ENCODE data around the gene ZNF57. TPM values are rescaled to one million over a fixed set of nuclear protein-coding genes. Genes with fewer than 3 reads are reported as not detected.
"Not testable (repeated sequence)": the region's sequence is repeated elsewhere in the genome, so short reads cannot be mapped to it uniquely, and the experiment has no call there.

Gene ZNF57
- total and polyA plus RNA-seq, 4 donors: 4.0 to 5.5 (median 4.5) TPM

- DNase-seq (no peak), ATAC-seq (ENCODE audit: insufficient read depth, low FRiP score) (no peak)
- Histone ChIP-seq H3K36me3 (ENCODE audit: control insufficient read depth in 4 of 4, insufficient read depth in 4 of 4, low read length in 4 of 4) (no peaks in the 10 kb centered on the region), H3K27me3 (ENCODE audit: control insufficient read depth in 3 of 3, insufficient read depth in 3 of 3, low read length in 2 of 3) (no peaks in the 10 kb centered on the region), H3K9ac (ENCODE audit: insufficient read depth in 1 of 2, low read length in 2 of 2) (no peak overlapping the region), H3K9me3 (ENCODE audit: control insufficient read depth in 4 of 4, insufficient read depth in 3 of 4, low read length in 3 of 4) (peaks cover 0 to 3% (median 2%) of the 10 kb centered on the region in 4 donors), H3K4me1 (ENCODE audit: control insufficient read depth in 5 of 5, insufficient read depth in 5 of 5, low read length in 5 of 5) (peaks cover 0 to 1% (median 0%) of the 10 kb centered on the region in 5 donors), H3K4me3 (no peak overlapping the region), H3K27ac (ENCODE audit: low read depth in 1 of 2, low read length in 1 of 2) (no peak overlapping the region)
- TF ChIP-seq, protein P1, sequence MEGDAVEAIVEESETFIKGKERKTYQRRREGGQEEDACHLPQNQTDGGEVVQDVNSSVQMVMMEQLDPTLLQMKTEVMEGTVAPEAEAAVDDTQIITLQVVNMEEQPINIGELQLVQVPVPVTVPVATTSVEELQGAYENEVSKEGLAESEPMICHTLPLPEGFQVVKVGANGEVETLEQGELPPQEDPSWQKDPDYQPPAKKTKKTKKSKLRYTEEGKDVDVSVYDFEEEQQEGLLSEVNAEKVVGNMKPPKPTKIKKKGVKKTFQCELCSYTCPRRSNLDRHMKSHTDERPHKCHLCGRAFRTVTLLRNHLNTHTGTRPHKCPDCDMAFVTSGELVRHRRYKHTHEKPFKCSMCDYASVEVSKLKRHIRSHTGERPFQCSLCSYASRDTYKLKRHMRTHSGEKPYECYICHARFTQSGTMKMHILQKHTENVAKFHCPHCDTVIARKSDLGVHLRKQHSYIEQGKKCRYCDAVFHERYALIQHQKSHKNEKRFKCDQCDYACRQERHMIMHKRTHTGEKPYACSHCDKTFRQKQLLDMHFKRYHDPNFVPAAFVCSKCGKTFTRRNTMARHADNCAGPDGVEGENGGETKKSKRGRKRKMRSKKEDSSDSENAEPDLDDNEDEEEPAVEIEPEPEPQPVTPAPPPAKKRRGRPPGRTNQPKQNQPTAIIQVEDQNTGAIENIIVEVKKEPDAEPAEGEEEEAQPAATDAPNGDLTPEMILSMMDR (IDR thresholded peaks at IDR 0.05; ENCODE audit: control extremely low read depth, extremely low read depth): no peak
- WGBS, 2 donors: 80 to 83% methylated on average over 8 of the region's 8 CpGs
These were observed 4.0 kb upstream of the ZNF57 start for GRCh38 chr19:2896694-2897093.

DNA sequence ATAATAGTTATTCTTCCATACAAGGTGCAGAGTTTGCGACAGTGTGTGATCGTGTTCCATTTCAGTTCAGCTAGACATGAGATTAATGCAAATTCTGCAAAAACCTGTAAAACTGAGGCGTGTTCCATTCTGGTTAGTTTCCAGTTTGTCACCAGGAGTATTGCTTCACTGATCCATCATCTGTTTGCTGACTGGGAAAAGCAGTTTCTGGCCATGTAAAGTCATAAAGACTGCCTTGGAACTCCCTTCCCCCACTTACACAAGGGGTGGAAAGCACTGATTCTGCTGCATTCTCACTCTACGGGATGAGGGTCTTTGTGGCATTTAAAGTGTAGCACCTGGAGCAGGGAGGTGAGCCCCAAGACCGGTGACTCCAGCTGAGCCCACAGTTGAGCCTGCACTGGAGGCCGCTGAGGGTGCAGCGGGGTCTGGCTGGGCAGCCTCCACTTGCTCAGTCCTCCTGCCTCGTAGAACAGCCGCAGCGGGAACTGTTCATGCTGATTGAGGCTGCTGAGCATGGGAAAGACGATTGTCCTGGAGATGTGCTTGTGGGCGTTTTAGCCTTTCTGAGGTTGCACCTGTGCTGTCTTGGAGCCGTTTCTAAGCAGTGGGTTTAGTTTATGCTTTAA, 2.0 kb downstream of the ZNF57 start:
- TF ChIP-seq, protein P1 (IDR thresholded peaks at IDR 0.05; ENCODE audit: control extremely low read depth, extremely low read depth): no peak
- Histone ChIP-seq H3K9me3 (ENCODE audit: control insufficient read depth in 4 of 4, insufficient read depth in 3 of 4, low read length in 3 of 4) (no peaks in the 10 kb centered on the region), H3K4me1 (ENCODE audit: control insufficient read depth in 5 of 5, insufficient read depth in 5 of 5, low read length in 5 of 5) (peaks cover 0 to 6% (median 0%) of the 10 kb centered on the region in 5 donors), H3K9ac (ENCODE audit: insufficient read depth in 1 of 2, low read length in 2 of 2) (no peak overlapping the region), H3K27me3 (ENCODE audit: control insufficient read depth in 3 of 3, insufficient read depth in 3 of 3, low read length in 2 of 3) (no peaks in the 10 kb centered on the region), H3K27ac (ENCODE audit: low read depth in 1 of 2, low read length in 1 of 2) (peak overlapping the region in 1 of 2 donors; percentile 1), H3K4me3 (no peak overlapping the region), H3K36me3 (ENCODE audit: control insufficient read depth in 4 of 4, insufficient read depth in 4 of 4, low read length in 4 of 4) (peaks cover 0 to 2% (median 0%) of the 10 kb centered on the region in 4 donors)
- ATAC-seq (ENCODE audit: insufficient read depth, low FRiP score) (no peak), DNase-seq (no peak)
- 84 to 92% methylated on average over 13 of the region's 13 CpGs for WGBS, 2 donors

GRCh38 chr19:2903326-2903725, 2.6 kb downstream of the ZNF57 start:
- DNase-seq; H3K4me1 ChIP-seq (ENCODE audit: control insufficient read depth in 5 of 5, insufficient read depth in 5 of 5, low read length in 5 of 5); H3K9ac ChIP-seq (ENCODE audit: insufficient read depth in 1 of 2, low read length in 2 of 2); ATAC-seq (ENCODE audit: insufficient read depth, low FRiP score); H3K27me3 ChIP-seq (ENCODE audit: control insufficient read depth in 3 of 3, insufficient read depth in 3 of 3, low read length in 2 of 3); H3K4me3 ChIP-seq; H3K36me3 ChIP-seq (ENCODE audit: control insufficient read depth in 4 of 4, insufficient read depth in 4 of 4, low read length in 4 of 4); H3K27ac ChIP-seq (ENCODE audit: low read depth in 1 of 2, low read length in 1 of 2); H3K9me3 ChIP-seq (ENCODE audit: control insufficient read depth in 4 of 4, insufficient read depth in 3 of 4, low read length in 3 of 4): not testable (repeated sequence)
- 93 to 95% methylated on average over 13 of the region's 13 CpGs for WGBS, 2 donors

DNA sequence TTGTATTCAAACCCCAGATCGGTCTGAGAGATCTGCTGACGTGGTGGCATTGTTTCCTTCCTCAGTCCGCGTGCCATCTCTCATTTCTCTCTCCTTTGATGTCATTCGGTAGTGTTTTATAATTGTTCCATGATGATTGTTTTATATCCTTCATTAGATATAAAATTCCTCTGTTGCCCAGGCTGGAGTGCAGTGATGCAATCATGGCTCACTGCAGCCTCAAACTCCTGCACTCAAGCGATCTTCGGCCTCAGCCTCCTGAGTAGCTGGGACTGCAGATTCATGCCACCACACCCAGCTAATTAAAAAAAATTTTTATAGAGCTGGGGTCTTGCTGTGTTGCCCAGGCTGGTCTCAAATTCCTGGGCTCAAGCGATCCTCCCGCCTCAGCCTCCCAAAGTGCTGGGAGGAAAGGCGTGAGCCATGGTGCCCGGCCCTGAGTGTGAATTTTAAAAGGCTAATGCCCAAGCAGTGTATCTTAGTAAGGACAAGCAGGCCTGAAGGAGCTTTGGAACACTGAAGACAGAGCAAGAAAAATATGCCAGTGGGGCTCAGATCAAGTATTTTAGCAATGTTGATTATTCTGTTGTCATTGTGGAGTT, 5.3 kb downstream of the ZNF57 start:
- DNase-seq: no peak
- peaks cover 0 to 6% (median 0%) of the 10 kb centered on the region in 5 donors for H3K4me1 ChIP-seq (ENCODE audit: control insufficient read depth in 5 of 5, insufficient read depth in 5 of 5, low read length in 5 of 5)
- 78 to 79% methylated on average over 11 of the region's 11 CpGs for WGBS, 2 donors

More for the DNA sequence above, 5.3 kb downstream of the ZNF57 start:
- no peak for ATAC-seq (ENCODE audit: insufficient read depth, low FRiP score)
- Histone ChIP-seq H3K4me3 (no peak overlapping the region), H3K36me3 (ENCODE audit: control insufficient read depth in 4 of 4, insufficient read depth in 4 of 4, low read length in 4 of 4) (peaks cover 0 to 2% (median 0%) of the 10 kb centered on the region in 4 donors), H3K27ac (ENCODE audit: low read depth in 1 of 2, low read length in 1 of 2) (no peak overlapping the region), H3K27me3 (ENCODE audit: control insufficient read depth in 3 of 3, insufficient read depth in 3 of 3, low read length in 2 of 3) (no peaks in the 10 kb centered on the region), H3K9me3 (ENCODE audit: control insufficient read depth in 4 of 4, insufficient read depth in 3 of 4, low read length in 3 of 4) (no peaks in the 10 kb centered on the region), H3K9ac (ENCODE audit: insufficient read depth in 1 of 2, low read length in 2 of 2) (no peak overlapping the region)
- TF ChIP-seq, protein P1 (IDR thresholded peaks at IDR 0.05; ENCODE audit: control extremely low read depth, extremely low read depth): no peak

Data from lung (tissue), 12 donors.